ENCODE data around the gene SH3PXD2A. TPM values are rescaled to one million over a fixed set of nuclear protein-coding genes. Genes with fewer than 3 reads are reported as not detected.
"Not testable (repeated sequence)": the region's sequence is repeated elsewhere in the genome, so short reads cannot be mapped to it uniquely, and the experiment has no call there.

Gene SH3PXD2A
- total RNA-seq, 1 donor = 3.1 TPM

GRCh38 chr10:103643381-103643780 is 212.0 kb downstream of the SH3PXD2A start:
- no peak overlapping the region for H3K4me3 ChIP-seq (ENCODE audit: low read length)
- no peaks in the 10 kb centered on the region for H3K27me3 ChIP-seq (ENCODE audit: insufficient read depth, low read length)
- H3K9me3 ChIP-seq (ENCODE audit: low read depth, low read length) = no peaks in the 10 kb centered on the region
- peaks cover 18% of the 10 kb centered on the region for H3K4me1 ChIP-seq (ENCODE audit: insufficient read depth, low read length)

GRCh38 chr10:103641326-103641725 is 214.1 kb downstream of the SH3PXD2A start:
- Histone ChIP-seq H3K4me1 (ENCODE audit: insufficient read depth, low read length) (peaks cover 18% of the 10 kb centered on the region), H3K27me3 (ENCODE audit: insufficient read depth, low read length) (no peaks in the 10 kb centered on the region), H3K9me3 (ENCODE audit: low read depth, low read length) (no peaks in the 10 kb centered on the region), H3K4me3 (ENCODE audit: low read length) (no peak overlapping the region)

GRCh38 chr10:103640436-103641181 is 214.8 kb downstream of the SH3PXD2A start:
- Histone ChIP-seq H3K4me3 (ENCODE audit: low read length) (no peak overlapping the region), H3K27me3 (ENCODE audit: insufficient read depth, low read length) (no peaks in the 10 kb centered on the region), H3K9me3 (ENCODE audit: low read depth, low read length) (no peaks in the 10 kb centered on the region), H3K4me1 (ENCODE audit: insufficient read depth, low read length) (peaks cover 12% of the 10 kb centered on the region)

GRCh38 chr10:103638948-103639347 is 216.4 kb downstream of the SH3PXD2A start:
- Histone ChIP-seq H3K4me1 (ENCODE audit: insufficient read depth, low read length) (no peaks in the 10 kb centered on the region), H3K27me3 (ENCODE audit: insufficient read depth, low read length) (no peaks in the 10 kb centered on the region), H3K9me3 (ENCODE audit: low read depth, low read length) (no peaks in the 10 kb centered on the region), H3K4me3 (ENCODE audit: low read length) (no peak overlapping the region)

GRCh38 chr10:103637927-103638557 is 217.3 kb downstream of the SH3PXD2A start:
- Histone ChIP-seq H3K4me1 (ENCODE audit: insufficient read depth, low read length) (no peaks in the 10 kb centered on the region), H3K9me3 (ENCODE audit: low read depth, low read length) (no peaks in the 10 kb centered on the region), H3K4me3 (ENCODE audit: low read length) (no peak overlapping the region), H3K27me3 (ENCODE audit: insufficient read depth, low read length) (no peaks in the 10 kb centered on the region)

- no peaks in the 10 kb centered on the region for H3K4me1 ChIP-seq (ENCODE audit: insufficient read depth, low read length)
- H3K27me3 ChIP-seq (ENCODE audit: insufficient read depth, low read length) = no peaks in the 10 kb centered on the region
- H3K9me3 ChIP-seq (ENCODE audit: low read depth, low read length) = no peaks in the 10 kb centered on the region
- no peak overlapping the region for H3K4me3 ChIP-seq (ENCODE audit: low read length)
Observed at GRCh38 chr10:103637011-103637410, 218.4 kb downstream of the SH3PXD2A start.

- Histone ChIP-seq H3K4me3 (ENCODE audit: low read length) (no peak overlapping the region), H3K27me3 (ENCODE audit: insufficient read depth, low read length) (no peaks in the 10 kb centered on the region), H3K4me1 (ENCODE audit: insufficient read depth, low read length) (no peaks in the 10 kb centered on the region), H3K9me3 (ENCODE audit: low read depth, low read length) (no peaks in the 10 kb centered on the region)
Observed at GRCh38 chr10:103636492-103636891, 218.9 kb downstream of the SH3PXD2A start.

- no peaks in the 10 kb centered on the region for H3K27me3 ChIP-seq (ENCODE audit: insufficient read depth, low read length)
- no peak overlapping the region for H3K4me3 ChIP-seq (ENCODE audit: low read length)
- no peaks in the 10 kb centered on the region for H3K4me1 ChIP-seq (ENCODE audit: insufficient read depth, low read length)
- no peaks in the 10 kb centered on the region for H3K9me3 ChIP-seq (ENCODE audit: low read depth, low read length)
Observed at GRCh38 chr10:103635580-103635979, 219.8 kb downstream of the SH3PXD2A start.

- no peaks in the 10 kb centered on the region for H3K4me1 ChIP-seq (ENCODE audit: insufficient read depth, low read length)
- H3K4me3 ChIP-seq (ENCODE audit: low read length) = no peak overlapping the region
- no peaks in the 10 kb centered on the region for H3K27me3 ChIP-seq (ENCODE audit: insufficient read depth, low read length)
- H3K9me3 ChIP-seq (ENCODE audit: low read depth, low read length) = no peaks in the 10 kb centered on the region
Observed at GRCh38 chr10:103633846-103634245, 221.5 kb downstream of the SH3PXD2A start.

GRCh38 chr10:103632871-103633270 is 222.5 kb downstream of the SH3PXD2A start:
- H3K27me3 ChIP-seq (ENCODE audit: insufficient read depth, low read length); H3K4me3 ChIP-seq (ENCODE audit: low read length); H3K9me3 ChIP-seq (ENCODE audit: low read depth, low read length); H3K4me1 ChIP-seq (ENCODE audit: insufficient read depth, low read length): not testable (repeated sequence)

GRCh38 chr10:103632247-103632642 is 223.1 kb downstream of the SH3PXD2A start:
- no peak overlapping the region for H3K4me3 ChIP-seq (ENCODE audit: low read length)
- H3K9me3 ChIP-seq (ENCODE audit: low read depth, low read length) = no peaks in the 10 kb centered on the region
- H3K4me1 ChIP-seq (ENCODE audit: insufficient read depth, low read length) = no peaks in the 10 kb centered on the region
- H3K27me3 ChIP-seq (ENCODE audit: insufficient read depth, low read length) = no peaks in the 10 kb centered on the region

GRCh38 chr10:103630156-103630555 is 225.2 kb downstream of the SH3PXD2A start:
- H3K27me3 ChIP-seq (ENCODE audit: insufficient read depth, low read length) = no peaks in the 10 kb centered on the region
- no peak overlapping the region for H3K4me3 ChIP-seq (ENCODE audit: low read length)
- no peaks in the 10 kb centered on the region for H3K9me3 ChIP-seq (ENCODE audit: low read depth, low read length)
- no peaks in the 10 kb centered on the region for H3K4me1 ChIP-seq (ENCODE audit: insufficient read depth, low read length)

- H3K4me1 ChIP-seq (ENCODE audit: insufficient read depth, low read length) = no peaks in the 10 kb centered on the region
- H3K9me3 ChIP-seq (ENCODE audit: low read depth, low read length) = no peaks in the 10 kb centered on the region
- no peaks in the 10 kb centered on the region for H3K27me3 ChIP-seq (ENCODE audit: insufficient read depth, low read length)
- no peak overlapping the region for H3K4me3 ChIP-seq (ENCODE audit: low read length)
Observed at GRCh38 chr10:103629581-103629980, 225.8 kb downstream of the SH3PXD2A start.

- Histone ChIP-seq H3K27me3 (ENCODE audit: insufficient read depth, low read length) (no peaks in the 10 kb centered on the region), H3K4me3 (ENCODE audit: low read length) (no peak overlapping the region), H3K9me3 (ENCODE audit: low read depth, low read length) (no peaks in the 10 kb centered on the region), H3K4me1 (ENCODE audit: insufficient read depth, low read length) (no peaks in the 10 kb centered on the region)
Observed at GRCh38 chr10:103627893-103628292, 227.5 kb downstream of the SH3PXD2A start.

GRCh38 chr10:103627111-103627892 is 228.1 kb downstream of the SH3PXD2A start:
- no peaks in the 10 kb centered on the region for H3K27me3 ChIP-seq (ENCODE audit: insufficient read depth, low read length)
- no peaks in the 10 kb centered on the region for H3K9me3 ChIP-seq (ENCODE audit: low read depth, low read length)
- no peak overlapping the region for H3K4me3 ChIP-seq (ENCODE audit: low read length)
- H3K4me1 ChIP-seq (ENCODE audit: insufficient read depth, low read length) = no peaks in the 10 kb centered on the region

Data from mononuclear cell (primary cell).